ENCODE results near the gene ARL16. TPM values are rescaled to one million over a fixed set of nuclear protein-coding genes. Genes with fewer than 3 reads are reported as not detected.

The ARL16 gene
- total RNA-seq, 1 experiment from 2014 or later, result 22.4 TPM

DNA sequence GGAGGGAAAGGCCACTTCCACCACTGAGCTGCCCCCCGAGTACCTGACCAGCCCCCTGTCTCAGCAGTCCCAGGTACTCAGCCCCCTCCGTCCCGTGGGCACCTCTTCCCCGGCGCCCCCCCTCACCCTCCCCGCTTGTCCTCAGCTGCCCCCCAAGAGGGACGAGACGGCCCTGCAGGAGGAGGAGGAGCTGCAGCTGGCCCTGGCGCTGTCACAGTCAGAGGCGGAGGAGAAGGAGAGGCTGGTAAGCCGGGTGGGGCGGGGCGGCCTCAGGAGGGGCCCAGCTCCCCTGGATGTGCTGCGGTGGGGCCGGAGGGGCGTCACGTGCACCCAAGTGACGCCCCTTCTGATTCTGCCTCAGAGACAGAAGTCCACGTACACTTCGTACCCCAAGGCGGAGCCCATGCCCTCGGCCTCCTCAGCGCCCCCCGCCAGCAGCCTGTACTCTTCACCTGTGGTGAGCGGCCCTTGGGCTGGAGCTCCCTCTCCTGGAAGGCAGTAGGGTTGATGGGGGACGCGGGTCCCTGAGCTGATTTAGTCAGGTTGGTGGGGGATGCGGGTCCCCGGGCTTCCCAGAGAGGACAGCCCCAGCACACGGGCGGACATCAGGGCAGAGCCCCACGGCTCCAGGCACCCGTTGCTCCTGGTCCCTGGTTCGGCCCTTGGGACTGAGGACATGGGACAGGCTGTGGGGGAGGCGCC lies 10.1 kb upstream of the ARL16 start:
- Histone ChIP-seq H3K27ac (ENCODE audit: low read length) (no peak overlapping the region), H3K79me2 (ENCODE audit: low read length) (peaks cover 2% of the 10 kb centered on the region; the same call in 1 of the 2 replicates), H2AFZ (ENCODE audit: low read length) (no peak overlapping the region), H3K4me1 (ENCODE audit: low read length) (no peaks in the 10 kb centered on the region), H3K36me3 (ENCODE audit: insufficient read depth, low read length) (peaks cover 6% of the 10 kb centered on the region; the same call in 1 of the 2 replicates), H3K9ac (ENCODE audit: low read length) (no peak overlapping the region), H3K27me3 (ENCODE audit: low read length) (no peaks in the 10 kb centered on the region), H3K9me3 (ENCODE audit: low read length) (no peaks in the 10 kb centered on the region), H3K9me2 (replicated peaks; ENCODE audit: insufficient read depth, low read length) (no peaks in the 10 kb centered on the region), H3K4me3 (ENCODE audit: low read length) (no peak overlapping the region), H4K20me1 (ENCODE audit: insufficient read depth, low read depth, low read length) (peaks cover 8% of the 10 kb centered on the region; the same call in 1 of the 2 replicates), H3K4me2 (ENCODE audit: low read depth, low read length, poor library complexity, severe bottlenecking) (no peak overlapping the region)
- no peak for DNase-seq

GRCh38 chr17:81691608-81692007 lies 8.0 kb upstream of the ARL16 start:
- Histone ChIP-seq H3K36me3 (ENCODE audit: insufficient read depth, low read length) (peaks cover 5% of the 10 kb centered on the region; the same call in 1 of the 2 replicates), H3K4me3 (ENCODE audit: low read length) (no peak overlapping the region), H4K20me1 (ENCODE audit: insufficient read depth, low read depth, low read length) (peaks cover 8% of the 10 kb centered on the region; the same call in 1 of the 2 replicates), H3K9me2 (replicated peaks; ENCODE audit: insufficient read depth, low read length) (no peaks in the 10 kb centered on the region), H3K4me2 (ENCODE audit: low read depth, low read length, poor library complexity, severe bottlenecking) (no peak overlapping the region), H3K9me3 (ENCODE audit: low read length) (no peaks in the 10 kb centered on the region), H3K27me3 (ENCODE audit: low read length) (no peaks in the 10 kb centered on the region), H3K27ac (ENCODE audit: low read length) (no peak overlapping the region), H3K4me1 (ENCODE audit: low read length) (no peaks in the 10 kb centered on the region), H3K9ac (ENCODE audit: low read length) (no peak overlapping the region), H3K79me2 (ENCODE audit: low read length) (peaks cover 9% of the 10 kb centered on the region), H2AFZ (ENCODE audit: low read length) (no peak overlapping the region)
- DNase-seq, result no peak

GRCh38 chr17:81691196-81691595 lies 7.6 kb upstream of the ARL16 start:
- no peak for DNase-seq
- Histone ChIP-seq H3K36me3 (ENCODE audit: insufficient read depth, low read length) (peaks cover 7% of the 10 kb centered on the region; the same call in 1 of the 2 replicates), H3K4me1 (ENCODE audit: low read length) (no peaks in the 10 kb centered on the region), H3K27ac (ENCODE audit: low read length) (no peak overlapping the region), H3K27me3 (ENCODE audit: low read length) (no peaks in the 10 kb centered on the region), H3K79me2 (ENCODE audit: low read length) (peaks cover 12% of the 10 kb centered on the region), H3K4me2 (ENCODE audit: low read depth, low read length, poor library complexity, severe bottlenecking) (no peak overlapping the region), H2AFZ (ENCODE audit: low read length) (no peak overlapping the region), H3K9ac (ENCODE audit: low read length) (no peak overlapping the region), H3K4me3 (ENCODE audit: low read length) (no peak overlapping the region), H3K9me3 (ENCODE audit: low read length) (no peaks in the 10 kb centered on the region), H4K20me1 (ENCODE audit: insufficient read depth, low read depth, low read length) (peaks cover 10% of the 10 kb centered on the region; the same call in 1 of the 2 replicates), H3K9me2 (replicated peaks; ENCODE audit: insufficient read depth, low read length) (no peaks in the 10 kb centered on the region)

DNA sequence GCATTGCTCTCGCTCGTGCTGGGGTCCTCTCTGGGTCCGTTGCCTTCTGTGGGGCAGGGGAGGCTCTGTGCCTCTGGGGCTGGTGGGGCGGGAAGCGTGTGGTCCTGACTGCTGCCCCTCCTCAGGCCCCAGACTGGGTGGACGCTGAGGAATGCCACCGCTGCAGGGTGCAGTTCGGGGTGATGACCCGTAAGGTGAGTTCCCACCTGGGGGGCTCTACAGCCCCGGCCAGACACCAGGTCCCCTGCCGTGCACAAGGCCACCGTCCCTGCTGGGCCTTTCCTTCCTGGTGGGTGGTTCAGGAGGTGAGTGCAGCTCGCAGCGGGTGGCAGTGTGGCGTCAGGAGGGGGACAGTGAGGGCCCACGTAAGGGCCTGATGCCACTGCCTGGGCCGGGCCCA lies 7.0 kb upstream of the ARL16 start:
- H3K27me3 ChIP-seq (ENCODE audit: low read length), result no peaks in the 10 kb centered on the region
- H3K9me3 ChIP-seq (ENCODE audit: low read length), result no peaks in the 10 kb centered on the region
- no peak overlapping the region for H3K4me3 ChIP-seq (ENCODE audit: low read length)
- H3K9ac ChIP-seq (ENCODE audit: low read length), result no peak overlapping the region
- peaks cover 5% of the 10 kb centered on the region for H3K4me1 ChIP-seq (ENCODE audit: low read length)
- no peak overlapping the region for H2AFZ ChIP-seq (ENCODE audit: low read length)
- peaks cover 14% of the 10 kb centered on the region; the same call in 1 of the 2 replicates for H3K36me3 ChIP-seq (ENCODE audit: insufficient read depth, low read length)
- no peak overlapping the region for H3K4me2 ChIP-seq (ENCODE audit: low read depth, low read length, poor library complexity, severe bottlenecking)
- H3K9me2 ChIP-seq (replicated peaks; ENCODE audit: insufficient read depth, low read length), result no peaks in the 10 kb centered on the region
- H3K79me2 ChIP-seq (ENCODE audit: low read length), result peaks cover 19% of the 10 kb centered on the region
- H3K27ac ChIP-seq (ENCODE audit: low read length), result no peak overlapping the region
- H4K20me1 ChIP-seq (ENCODE audit: insufficient read depth, low read depth, low read length), result peaks cover 16% of the 10 kb centered on the region; the same call in 1 of the 2 replicates
- DNase-seq, result no peak

- Histone ChIP-seq H3K79me2 (ENCODE audit: low read length) (peaks cover 24% of the 10 kb centered on the region), H3K4me1 (ENCODE audit: low read length) (peaks cover 10% of the 10 kb centered on the region), H2AFZ (ENCODE audit: low read length) (no peak overlapping the region), H3K4me2 (ENCODE audit: low read depth, low read length, poor library complexity, severe bottlenecking) (no peak overlapping the region), H3K9me2 (replicated peaks; ENCODE audit: insufficient read depth, low read length) (no peaks in the 10 kb centered on the region), H3K27ac (ENCODE audit: low read length) (no peak overlapping the region), H3K36me3 (ENCODE audit: insufficient read depth, low read length) (peaks cover 17% of the 10 kb centered on the region; the same call in 1 of the 2 replicates), H3K4me3 (ENCODE audit: low read length) (no peak overlapping the region), H3K27me3 (ENCODE audit: low read length) (no peaks in the 10 kb centered on the region), H3K9me3 (ENCODE audit: low read length) (no peaks in the 10 kb centered on the region), H4K20me1 (ENCODE audit: insufficient read depth, low read depth, low read length) (peaks cover 21% of the 10 kb centered on the region), H3K9ac (ENCODE audit: low read length) (no peak overlapping the region)
- no peak for DNase-seq
Measured at GRCh38 chr17:81690066-81690465, 6.5 kb upstream of the ARL16 start.

DNA sequence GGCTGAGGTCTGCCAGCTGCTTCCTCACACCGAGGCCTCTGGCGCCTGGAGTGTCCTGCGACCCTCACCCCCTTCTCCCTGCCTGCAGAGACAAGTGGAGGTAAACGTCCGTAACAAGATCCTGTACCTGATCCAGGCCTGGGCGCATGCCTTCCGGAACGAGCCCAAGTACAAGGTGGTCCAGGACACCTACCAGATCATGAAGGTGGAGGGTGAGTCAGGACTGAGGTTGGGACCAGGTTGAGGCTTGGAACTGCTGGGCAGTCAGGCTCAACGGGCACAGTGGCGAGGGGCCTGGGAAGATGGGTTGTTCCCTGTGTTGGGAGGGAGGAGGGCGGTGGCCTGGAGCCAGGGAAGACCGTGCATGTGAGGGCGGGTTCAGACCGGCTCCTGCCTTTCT lies 5.0 kb upstream of the ARL16 start:
- H3K4me2 ChIP-seq (ENCODE audit: low read depth, low read length, poor library complexity, severe bottlenecking), result no peak overlapping the region
- H3K9me3 ChIP-seq (ENCODE audit: low read length), result no peaks in the 10 kb centered on the region
- peaks cover 17% of the 10 kb centered on the region for H3K4me1 ChIP-seq (ENCODE audit: low read length)
- H3K4me3 ChIP-seq (ENCODE audit: low read length), result no peak overlapping the region
- H3K27ac ChIP-seq (ENCODE audit: low read length), result no peak overlapping the region
- no peaks in the 10 kb centered on the region for H3K27me3 ChIP-seq (ENCODE audit: low read length)
- DNase-seq, result no peak
- H3K36me3 ChIP-seq (ENCODE audit: insufficient read depth, low read length), result peaks cover 17% of the 10 kb centered on the region; the same call in 1 of the 2 replicates
- H3K9me2 ChIP-seq (replicated peaks; ENCODE audit: insufficient read depth, low read length), result no peaks in the 10 kb centered on the region
- peaks cover 20% of the 10 kb centered on the region for H4K20me1 ChIP-seq (ENCODE audit: insufficient read depth, low read depth, low read length)
- H3K79me2 ChIP-seq (ENCODE audit: low read length), result peaks cover 36% of the 10 kb centered on the region
- no peak overlapping the region for H3K9ac ChIP-seq (ENCODE audit: low read length)
- H2AFZ ChIP-seq (ENCODE audit: low read length), result no peak overlapping the region

GRCh38 chr17:81687770-81688541 lies 4.4 kb upstream of the ARL16 start:
- Histone ChIP-seq H4K20me1 (ENCODE audit: insufficient read depth, low read depth, low read length) (peaks cover 23% of the 10 kb centered on the region), H3K9me2 (replicated peaks; ENCODE audit: insufficient read depth, low read length) (no peaks in the 10 kb centered on the region), H3K9me3 (ENCODE audit: low read length) (no peaks in the 10 kb centered on the region), H3K4me2 (ENCODE audit: low read depth, low read length, poor library complexity, severe bottlenecking) (no peak overlapping the region), H2AFZ (ENCODE audit: low read length) (no peak overlapping the region), H3K9ac (ENCODE audit: low read length) (no peak overlapping the region), H3K27ac (ENCODE audit: low read length) (no peak overlapping the region), H3K4me3 (ENCODE audit: low read length) (no peak overlapping the region), H3K4me1 (ENCODE audit: low read length) (peaks cover 17% of the 10 kb centered on the region), H3K27me3 (ENCODE audit: low read length) (no peaks in the 10 kb centered on the region), H3K79me2 (ENCODE audit: low read length) (peaks cover 42% of the 10 kb centered on the region), H3K36me3 (ENCODE audit: insufficient read depth, low read length) (peaks cover 15% of the 10 kb centered on the region; the same call in 1 of the 2 replicates)
- no peak for DNase-seq

- Histone ChIP-seq H3K9ac (ENCODE audit: low read length) (no peak overlapping the region), H3K36me3 (ENCODE audit: insufficient read depth, low read length) (peaks cover 15% of the 10 kb centered on the region; the same call in 1 of the 2 replicates), H2AFZ (ENCODE audit: low read length) (no peak overlapping the region), H3K27ac (ENCODE audit: low read length) (no peak overlapping the region), H3K4me1 (ENCODE audit: low read length) (peaks cover 23% of the 10 kb centered on the region), H4K20me1 (ENCODE audit: insufficient read depth, low read depth, low read length) (peaks cover 28% of the 10 kb centered on the region), H3K4me2 (ENCODE audit: low read depth, low read length, poor library complexity, severe bottlenecking) (no peak overlapping the region), H3K9me3 (ENCODE audit: low read length) (no peaks in the 10 kb centered on the region), H3K4me3 (ENCODE audit: low read length) (no peak overlapping the region), H3K9me2 (replicated peaks; ENCODE audit: insufficient read depth, low read length) (no peaks in the 10 kb centered on the region), H3K79me2 (ENCODE audit: low read length) (peaks cover 55% of the 10 kb centered on the region), H3K27me3 (ENCODE audit: low read length) (no peaks in the 10 kb centered on the region)
- no peak for DNase-seq
Measured at GRCh38 chr17:81686614-81687013, 3.0 kb upstream of the ARL16 start.

Measured in Karpas-422 (cell line).